ENCODE data around the gene EXOC6B.

DNA sequence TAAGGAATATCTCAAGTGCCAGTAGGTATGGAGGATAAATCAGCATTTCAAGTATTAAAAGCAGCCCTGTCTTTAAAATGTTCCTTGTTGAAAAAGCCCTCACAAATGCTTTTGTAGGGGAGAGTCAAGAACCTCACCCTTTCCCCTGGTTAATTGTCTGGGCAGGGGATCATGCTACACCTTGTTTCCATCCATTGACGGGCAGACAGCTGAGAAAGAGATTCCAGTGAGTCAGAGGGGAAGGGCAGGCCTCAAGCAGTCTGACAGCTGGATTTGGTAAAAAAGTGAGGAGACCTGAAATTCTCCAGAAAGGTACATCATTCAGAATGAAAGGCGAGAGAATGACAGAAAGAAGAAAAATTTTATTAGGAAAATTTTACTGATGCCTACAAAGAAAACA is 475.0 kb downstream of the EXOC6B start:
- TF ChIP-seq, protein P1, sequence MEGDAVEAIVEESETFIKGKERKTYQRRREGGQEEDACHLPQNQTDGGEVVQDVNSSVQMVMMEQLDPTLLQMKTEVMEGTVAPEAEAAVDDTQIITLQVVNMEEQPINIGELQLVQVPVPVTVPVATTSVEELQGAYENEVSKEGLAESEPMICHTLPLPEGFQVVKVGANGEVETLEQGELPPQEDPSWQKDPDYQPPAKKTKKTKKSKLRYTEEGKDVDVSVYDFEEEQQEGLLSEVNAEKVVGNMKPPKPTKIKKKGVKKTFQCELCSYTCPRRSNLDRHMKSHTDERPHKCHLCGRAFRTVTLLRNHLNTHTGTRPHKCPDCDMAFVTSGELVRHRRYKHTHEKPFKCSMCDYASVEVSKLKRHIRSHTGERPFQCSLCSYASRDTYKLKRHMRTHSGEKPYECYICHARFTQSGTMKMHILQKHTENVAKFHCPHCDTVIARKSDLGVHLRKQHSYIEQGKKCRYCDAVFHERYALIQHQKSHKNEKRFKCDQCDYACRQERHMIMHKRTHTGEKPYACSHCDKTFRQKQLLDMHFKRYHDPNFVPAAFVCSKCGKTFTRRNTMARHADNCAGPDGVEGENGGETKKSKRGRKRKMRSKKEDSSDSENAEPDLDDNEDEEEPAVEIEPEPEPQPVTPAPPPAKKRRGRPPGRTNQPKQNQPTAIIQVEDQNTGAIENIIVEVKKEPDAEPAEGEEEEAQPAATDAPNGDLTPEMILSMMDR (IDR thresholded peaks at IDR 0.05): no peak
- TF ChIP-seq POLR2A (IDR thresholded peaks at IDR 0.05): no peak
